CD4-positive, alpha-beta T cell treated with Interleukin-4 for 1 hour (primary cell): ENCODE data around the gene FGD4.

Source experiments
- DNase-seq, 2 donors: peaks; one replicate each; pipeline ENCODE4 v3.0.0-alpha.2; 2020 to 2022

FGD4 gene

GRCh38 chr12:32568228-32568627, 168.9 kb downstream of the FGD4 start:
- DNase-seq = no peak

GRCh38 chr12:32569259-32569658, 169.9 kb downstream of the FGD4 start:
- no peak for DNase-seq

- no peak for DNase-seq
These were observed 175.2 kb downstream of the FGD4 start for GRCh38 chr12:32574585-32574984.

GRCh38 chr12:32577328-32577727, 178.0 kb downstream of the FGD4 start:
- DNase-seq = no peak

- no peak for DNase-seq
These were observed 184.2 kb downstream of the FGD4 start for GRCh38 chr12:32583534-32583933.

- no peak for DNase-seq
These were observed 186.3 kb downstream of the FGD4 start for GRCh38 chr12:32585680-32586079.

- DNase-seq = no peak
These were observed 187.0 kb downstream of the FGD4 start for GRCh38 chr12:32586390-32586789.

GRCh38 chr12:32587581-32588495, 188.5 kb downstream of the FGD4 start:
- no peak for DNase-seq

GRCh38 chr12:32588604-32589003, 189.2 kb downstream of the FGD4 start:
- DNase-seq = no peak

- DNase-seq = peak in 1 of 2 donors; percentile 9
These were observed 190.0 kb downstream of the FGD4 start for GRCh38 chr12:32589165-32589865.

GRCh38 chr12:32595251-32595650, 195.9 kb downstream of the FGD4 start:
- no peak for DNase-seq

GRCh38 chr12:32596030-32596429, 196.7 kb downstream of the FGD4 start:
- DNase-seq = no peak

- DNase-seq = no peak
These were observed 199.3 kb downstream of the FGD4 start for GRCh38 chr12:32598688-32599087.

- DNase-seq = no peak
These were observed 201.3 kb downstream of the FGD4 start for GRCh38 chr12:32600681-32601080.

GRCh38 chr12:32603071-32603470, 203.7 kb downstream of the FGD4 start:
- DNase-seq = no peak

GRCh38 chr12:32603858-32604257, 204.5 kb downstream of the FGD4 start:
- no peak for DNase-seq

GRCh38 chr12:32604565-32604964, 205.2 kb downstream of the FGD4 start:
- no peak for DNase-seq

- DNase-seq = no peak
These were observed 206.2 kb downstream of the FGD4 start for GRCh38 chr12:32605326-32606095.

GRCh38 chr12:32606443-32606842, 207.1 kb downstream of the FGD4 start:
- no peak for DNase-seq

GRCh38 chr12:32609966-32610365, 210.6 kb downstream of the FGD4 start:
- no peak for DNase-seq

- no peak for DNase-seq
These were observed 212.6 kb downstream of the FGD4 start for GRCh38 chr12:32611986-32612385.

- no peak for DNase-seq
These were observed 213.6 kb downstream of the FGD4 start for GRCh38 chr12:32612658-32613614.
